BE2C (cell line): ENCODE results near the gene AHI1.

Experiments used
- DNase-seq: peaks from one replicate; pipeline ENCODE4 v3.0.0-alpha.2; 2020
- H3K27me3 ChIP-seq: fragments of 250-450 bp; sonication (Bioruptor Pico); 2 replicates; pipeline ENCODE4 v1.5.1; 2020; ENCODE audit warnings: mild to moderate bottlenecking
- H3K36me3 ChIP-seq: fragments of 250-450 bp; sonication (Bioruptor Pico); 2 replicates; pipeline ENCODE4 v1.5.1; 2020; ENCODE audit warnings: mild to moderate bottlenecking
- H3K4me1 ChIP-seq: fragments of 250-450 bp; sonication (Bioruptor Pico); 2 replicates; pipeline ENCODE4 v1.5.1; 2020
- H3K4me3 ChIP-seq: 2 replicates; pipeline ENCODE4 v1.5.1; 2011; ENCODE audit warnings: low read depth, low read length
- H3K9me3 ChIP-seq: fragments of 250-450 bp; sonication (Bioruptor Pico); 2 replicates; pipeline ENCODE4 v1.5.1; 2020
- TF ChIP-seq, protein P1 (sequence below): IDR thresholded peaks from 2 replicates; pipeline ENCODE4 v1.5.1; 2012; ENCODE audit warnings: mild to moderate bottlenecking, low read depth, low read length

Gene AHI1

GRCh38 chr6:135475292-135475886 lies 22.2 kb downstream of the AHI1 start:
- DNase-seq = no peak
- Histone ChIP-seq H3K4me3 (no peak overlapping the region), H3K4me1 (no peaks in the 10 kb centered on the region; the same call in 1 of the 2 replicates), H3K27me3 (no peaks in the 10 kb centered on the region), H3K36me3 (peaks cover 12% of the 10 kb centered on the region), H3K9me3 (no peaks in the 10 kb centered on the region)
- TF ChIP-seq, protein P1, sequence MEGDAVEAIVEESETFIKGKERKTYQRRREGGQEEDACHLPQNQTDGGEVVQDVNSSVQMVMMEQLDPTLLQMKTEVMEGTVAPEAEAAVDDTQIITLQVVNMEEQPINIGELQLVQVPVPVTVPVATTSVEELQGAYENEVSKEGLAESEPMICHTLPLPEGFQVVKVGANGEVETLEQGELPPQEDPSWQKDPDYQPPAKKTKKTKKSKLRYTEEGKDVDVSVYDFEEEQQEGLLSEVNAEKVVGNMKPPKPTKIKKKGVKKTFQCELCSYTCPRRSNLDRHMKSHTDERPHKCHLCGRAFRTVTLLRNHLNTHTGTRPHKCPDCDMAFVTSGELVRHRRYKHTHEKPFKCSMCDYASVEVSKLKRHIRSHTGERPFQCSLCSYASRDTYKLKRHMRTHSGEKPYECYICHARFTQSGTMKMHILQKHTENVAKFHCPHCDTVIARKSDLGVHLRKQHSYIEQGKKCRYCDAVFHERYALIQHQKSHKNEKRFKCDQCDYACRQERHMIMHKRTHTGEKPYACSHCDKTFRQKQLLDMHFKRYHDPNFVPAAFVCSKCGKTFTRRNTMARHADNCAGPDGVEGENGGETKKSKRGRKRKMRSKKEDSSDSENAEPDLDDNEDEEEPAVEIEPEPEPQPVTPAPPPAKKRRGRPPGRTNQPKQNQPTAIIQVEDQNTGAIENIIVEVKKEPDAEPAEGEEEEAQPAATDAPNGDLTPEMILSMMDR = no peak

GRCh38 chr6:135474362-135474761 lies 23.2 kb downstream of the AHI1 start:
- no peak for DNase-seq
- H3K9me3 ChIP-seq = no peaks in the 10 kb centered on the region

GRCh38 chr6:135465903-135466302 lies 31.6 kb downstream of the AHI1 start:
- no peaks in the 10 kb centered on the region for H3K4me1 ChIP-seq

More at GRCh38 chr6:135474362-135474761, 23.2 kb downstream of the AHI1 start:
- peaks cover 5% of the 10 kb centered on the region for H3K36me3 ChIP-seq
- TF ChIP-seq, protein P1 = no peak
- H3K4me3 ChIP-seq = no peak overlapping the region
- H3K27me3 ChIP-seq = no peaks in the 10 kb centered on the region
- H3K4me1 ChIP-seq = no peaks in the 10 kb centered on the region; the same call in 1 of the 2 replicates

GRCh38 chr6:135465307-135465706 lies 32.2 kb downstream of the AHI1 start:
- Histone ChIP-seq H3K9me3 (no peaks in the 10 kb centered on the region), H3K36me3 (peaks cover 4% of the 10 kb centered on the region; the same call in 1 of the 2 replicates), H3K27me3 (no peaks in the 10 kb centered on the region), H3K4me3 (no peak overlapping the region), H3K4me1 (no peaks in the 10 kb centered on the region)
- TF ChIP-seq, protein P1 = no peak
- DNase-seq = no peak

More at GRCh38 chr6:135465903-135466302, 31.6 kb downstream of the AHI1 start:
- Histone ChIP-seq H3K27me3 (no peaks in the 10 kb centered on the region), H3K9me3 (no peaks in the 10 kb centered on the region), H3K36me3 (peaks cover 4% of the 10 kb centered on the region; the same call in 1 of the 2 replicates), H3K4me3 (no peak overlapping the region)
- no peak for DNase-seq
- TF ChIP-seq, protein P1 = no peak

DNA sequence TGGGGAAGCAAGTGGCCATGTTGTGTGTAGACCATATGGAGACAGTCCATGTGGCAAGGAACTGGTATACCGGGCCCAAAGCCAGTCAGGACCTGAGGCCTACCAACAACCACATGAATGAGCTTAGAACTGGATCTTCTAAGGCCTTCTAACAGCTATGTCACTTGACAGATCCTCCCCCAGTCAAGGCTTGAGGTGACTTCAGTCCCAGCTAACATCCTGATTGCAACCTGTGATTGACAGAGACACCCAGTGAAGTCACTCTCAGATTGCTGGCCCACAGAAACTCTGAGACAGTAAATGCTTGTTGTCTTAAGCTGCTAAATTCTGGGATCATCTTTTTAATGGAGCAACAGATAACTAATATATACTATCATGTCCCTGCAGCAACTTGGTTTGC lies 32.9 kb downstream of the AHI1 start:
- H3K4me1 ChIP-seq = no peaks in the 10 kb centered on the region
- no peaks in the 10 kb centered on the region for H3K27me3 ChIP-seq
- H3K4me3 ChIP-seq = no peak overlapping the region
- peaks cover 4% of the 10 kb centered on the region; the same call in 1 of the 2 replicates for H3K36me3 ChIP-seq
- no peak for DNase-seq
- no peaks in the 10 kb centered on the region for H3K9me3 ChIP-seq
- TF ChIP-seq, protein P1 = no peak

GRCh38 chr6:135461208-135461607 lies 36.3 kb downstream of the AHI1 start:
- H3K36me3 ChIP-seq = peaks cover 4% of the 10 kb centered on the region; the same call in 1 of the 2 replicates
- TF ChIP-seq, protein P1 = no peak
- H3K27me3 ChIP-seq = no peaks in the 10 kb centered on the region
- no peaks in the 10 kb centered on the region for H3K9me3 ChIP-seq
- H3K4me3 ChIP-seq = no peak overlapping the region
- H3K4me1 ChIP-seq = no peaks in the 10 kb centered on the region
- no peak for DNase-seq
